Activated T-cell treated with anti-CD3 and anti-CD28 coated beads for 24 hours (primary cell): ENCODE measurements around the gene SSX4B.
"Not testable (repeated sequence)": the region's sequence is repeated elsewhere in the genome, so short reads cannot be mapped to it uniquely, and the experiment has no call there.

Source experiments
- DNase-seq: peaks from one replicate; pipeline ENCODE4 v3.0.0-alpha.2; 2020; ENCODE audit warnings: low read depth

SSX4B gene, protein sequence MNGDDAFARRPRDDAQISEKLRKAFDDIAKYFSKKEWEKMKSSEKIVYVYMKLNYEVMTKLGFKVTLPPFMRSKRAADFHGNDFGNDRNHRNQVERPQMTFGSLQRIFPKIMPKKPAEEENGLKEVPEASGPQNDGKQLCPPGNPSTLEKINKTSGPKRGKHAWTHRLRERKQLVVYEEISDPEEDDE

DNA sequence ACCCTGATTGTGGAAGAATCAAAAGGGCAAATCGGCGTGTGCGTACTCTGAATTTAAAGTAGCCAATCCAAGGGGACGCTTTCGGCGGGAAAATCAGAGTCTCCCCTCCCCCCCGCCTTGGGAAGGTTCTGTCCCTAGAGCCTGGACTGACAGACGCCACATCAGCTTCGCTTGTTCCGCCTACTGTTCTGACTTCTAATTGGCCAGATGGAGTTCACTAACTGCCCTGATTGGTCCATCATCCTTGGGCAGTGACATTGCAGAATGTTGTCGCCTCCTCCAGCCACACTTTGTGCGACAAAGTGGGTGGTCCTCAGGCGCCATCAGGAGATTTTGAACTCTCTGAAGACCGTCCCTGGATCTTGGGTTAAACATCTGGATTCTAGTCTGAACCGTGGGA lies at the start of gene SSX4B:
Gene SSX4B (minus strand): TSS at position 101 of the 400 bp plus-strand sequence. CDS start 588 bp downstream, outside the sequence.
- not testable (repeated sequence) for DNase-seq

DNA sequence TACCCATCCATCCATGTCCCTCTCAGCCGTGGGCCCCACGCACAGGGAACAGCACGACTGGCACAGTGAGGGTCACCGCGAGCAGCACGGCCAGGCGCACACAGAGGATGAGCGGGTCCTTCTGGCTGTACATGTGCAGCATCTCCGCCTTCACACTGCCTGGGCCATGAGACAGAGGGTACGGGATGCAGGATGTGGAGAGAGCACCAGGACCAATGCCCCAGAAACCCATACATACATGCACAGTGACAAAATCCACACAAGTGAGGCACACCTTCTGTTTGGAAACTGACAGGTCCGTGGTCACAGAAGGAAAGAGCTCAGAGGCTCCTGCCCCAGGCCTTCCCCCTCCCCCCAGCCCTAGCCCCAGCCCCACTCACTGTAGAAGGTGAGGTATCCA lies 48.8 kb upstream of the SSX4B start:
- no peak for DNase-seq

DNA sequence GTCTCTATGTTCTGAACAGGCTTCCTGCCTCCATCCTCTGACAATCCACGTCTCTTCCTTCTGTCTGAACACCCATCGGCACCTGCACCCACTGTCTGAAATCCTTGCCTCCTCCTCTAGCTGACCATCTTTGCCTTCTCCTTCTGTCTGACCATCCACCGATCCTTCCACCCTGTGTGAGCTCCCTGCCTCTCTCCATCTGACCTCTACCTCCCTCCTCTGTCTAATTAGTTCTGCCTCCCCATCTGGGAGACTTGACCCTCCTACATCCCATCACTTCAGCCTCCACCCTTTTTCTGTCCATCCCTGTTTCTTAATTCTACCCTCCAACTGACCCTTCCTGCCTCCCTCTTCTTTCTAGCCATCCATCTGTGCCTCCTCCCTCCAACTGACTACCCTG lies 48.3 kb upstream of the SSX4B start:
- no peak for DNase-seq

DNA sequence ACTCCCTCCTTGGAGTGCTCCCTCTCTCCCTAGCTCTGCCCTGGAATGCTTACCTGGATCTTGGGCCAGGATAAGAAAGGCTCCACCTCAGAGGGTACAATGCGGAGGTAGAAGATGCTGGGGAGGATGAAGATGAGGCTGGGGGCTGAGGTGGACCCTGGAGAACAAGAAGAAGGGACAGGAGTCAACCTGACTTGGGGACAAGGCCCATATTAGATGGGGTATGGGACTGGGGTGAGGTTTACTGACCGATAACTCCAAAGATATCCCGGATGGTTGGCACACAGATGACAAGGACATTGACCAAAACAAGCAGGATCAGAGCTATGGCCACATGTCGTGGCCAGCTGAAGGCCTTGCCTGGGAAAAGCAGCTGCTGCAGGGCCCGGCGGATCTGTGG lies 47.7 kb upstream of the SSX4B start:
- no peak for DNase-seq

DNA sequence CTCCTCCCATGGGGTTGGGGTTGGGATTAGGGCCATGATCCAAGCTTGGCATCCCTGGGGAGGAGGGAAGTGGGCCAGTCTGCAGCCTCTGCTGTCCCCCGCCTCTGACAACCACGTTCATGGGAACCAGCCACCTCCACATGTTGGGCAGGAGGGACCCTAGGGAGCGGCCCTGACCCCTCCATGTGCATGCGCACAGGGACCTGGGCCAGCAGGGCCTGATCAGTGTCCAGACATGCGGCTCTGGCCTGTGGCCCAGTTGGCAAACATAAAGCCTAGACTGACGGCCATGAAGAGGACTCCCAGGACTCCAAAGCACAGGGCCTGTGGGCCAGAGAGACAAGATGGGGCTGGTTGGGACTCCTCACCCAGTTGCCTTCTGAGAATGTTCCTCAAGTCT lies 47.0 kb upstream of the SSX4B start:
- no peak for DNase-seq

DNA sequence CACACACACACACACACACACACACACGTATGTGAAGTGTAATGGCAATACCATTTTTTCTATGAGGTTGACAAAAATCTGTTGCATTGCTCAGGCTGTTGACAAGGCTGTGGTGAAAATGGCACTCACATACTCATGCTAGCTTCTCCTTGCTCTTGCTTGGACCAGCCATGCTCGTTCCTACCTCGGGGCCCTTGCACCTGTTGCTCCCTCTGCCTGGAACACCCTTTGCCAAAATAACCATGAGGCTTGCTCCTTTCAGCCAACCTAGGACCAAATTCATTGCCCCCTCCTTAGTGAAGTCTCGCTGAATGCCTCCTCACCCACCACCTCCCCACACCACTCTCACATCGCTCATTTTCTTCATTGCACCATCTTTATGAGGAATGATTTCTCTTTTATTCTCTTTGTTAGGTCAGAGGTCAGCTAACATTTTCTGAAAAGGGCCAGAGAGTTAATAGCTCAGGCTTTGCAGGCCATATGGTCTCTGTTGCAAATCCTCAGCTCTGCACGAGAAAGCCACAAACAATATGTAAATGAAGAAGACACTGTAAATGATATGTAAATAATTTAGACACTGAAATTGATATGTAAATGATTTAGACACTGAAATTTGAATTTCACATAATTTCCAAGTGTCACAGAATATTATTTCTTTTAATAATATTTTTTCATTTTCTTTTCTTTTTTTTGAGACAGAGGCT lies 45.0 kb upstream of the SSX4B start:
- DNase-seq: no peak

DNA sequence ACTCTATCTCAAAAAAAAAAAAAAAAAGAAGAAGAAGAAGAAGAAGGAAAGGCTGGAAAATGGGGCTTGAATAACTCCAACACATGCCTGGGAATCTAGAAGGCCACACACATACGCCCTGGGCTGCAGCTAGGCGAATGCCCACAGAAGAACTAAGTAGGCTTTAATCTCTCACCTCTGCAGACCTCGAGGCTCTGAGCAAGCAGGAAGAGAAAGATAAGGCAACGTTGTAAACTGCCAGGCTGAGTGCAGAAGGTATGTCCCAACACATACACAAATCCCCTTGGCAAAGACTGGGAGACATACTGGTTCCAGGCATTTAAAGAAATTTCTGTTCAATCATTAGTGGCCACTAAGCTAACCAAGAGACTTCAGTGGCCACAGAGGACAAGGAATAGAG lies 39.9 kb upstream of the SSX4B start:
- DNase-seq: no peak

DNA sequence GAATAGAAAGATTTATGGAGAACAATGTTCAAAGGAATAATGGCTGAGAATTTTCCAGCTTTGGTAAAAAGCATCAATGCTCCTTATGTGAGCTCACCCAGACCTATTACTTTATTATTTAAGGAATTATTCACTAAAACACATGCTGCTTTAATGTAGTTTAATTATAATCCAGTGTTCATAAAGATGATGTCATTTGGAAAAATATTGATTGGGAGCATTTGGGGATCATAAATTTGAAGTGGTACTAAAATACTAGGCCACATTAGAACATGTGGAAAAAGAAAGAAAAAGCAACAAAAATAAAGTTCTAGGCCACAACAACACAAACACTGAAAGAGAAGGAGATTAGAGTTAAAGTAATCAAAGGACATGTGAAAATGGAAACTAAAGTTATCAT lies 38.3 kb upstream of the SSX4B start:
- DNase-seq: no peak

DNA sequence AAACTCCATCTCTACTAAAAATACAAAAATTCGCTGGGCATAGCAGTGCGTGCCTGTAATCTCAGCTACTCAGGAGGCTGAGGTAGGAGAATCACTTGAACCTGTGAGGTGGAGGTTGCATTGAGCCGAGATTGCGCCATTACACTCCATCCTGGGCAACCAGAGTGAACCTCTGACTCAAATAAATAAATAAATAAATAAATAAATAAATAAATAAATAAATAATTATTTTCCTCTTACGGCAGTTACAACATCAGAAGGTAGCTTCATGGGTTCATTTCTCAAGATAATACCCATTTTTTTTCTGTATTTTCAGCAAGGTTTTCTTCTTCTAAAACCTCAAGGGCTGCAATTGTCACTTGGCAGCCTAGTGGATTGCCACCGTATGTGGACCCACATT lies 35.4 kb upstream of the SSX4B start:
- not testable (repeated sequence) for DNase-seq

DNA sequence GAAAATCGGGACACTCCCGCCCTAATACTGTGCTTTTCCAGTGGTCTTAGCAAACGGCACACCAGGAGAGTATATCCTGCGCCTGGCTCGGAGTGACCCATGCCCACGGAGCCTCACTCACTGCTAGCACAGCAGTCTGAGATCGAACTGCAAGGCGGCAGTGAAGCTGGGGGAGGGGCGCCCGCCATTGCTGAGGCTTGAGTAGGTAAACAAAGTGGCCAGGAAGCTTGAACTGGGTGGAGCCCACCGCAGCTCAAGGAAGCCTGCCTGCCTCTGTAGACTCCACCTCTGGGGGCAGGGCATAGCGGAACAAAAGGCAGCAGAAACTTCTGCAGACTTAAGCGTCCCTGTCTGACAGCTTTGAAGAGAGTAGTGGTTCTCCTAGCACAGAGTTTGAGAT lies 22.0 kb upstream of the SSX4B start:
- not testable (repeated sequence) for DNase-seq

DNA sequence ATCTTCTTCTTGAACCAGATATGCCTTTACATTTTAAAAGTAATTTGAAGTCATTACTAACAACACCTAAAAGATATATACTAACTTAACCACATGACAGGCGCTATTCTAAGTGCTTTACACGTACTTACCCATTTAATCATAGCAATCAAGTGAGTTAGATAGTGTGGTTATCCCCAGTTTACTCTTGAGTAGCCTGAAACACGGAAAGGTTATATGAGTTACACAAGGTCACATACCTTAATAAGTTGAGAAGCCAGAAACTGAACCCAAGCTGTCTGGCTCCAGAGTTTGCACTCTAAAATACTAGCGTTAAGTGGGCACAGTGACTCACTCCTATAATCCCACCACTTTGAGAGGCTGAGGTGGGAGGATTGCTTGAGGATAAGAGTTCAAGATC lies 18.4 kb upstream of the SSX4B start:
- not testable (repeated sequence) for DNase-seq

DNA sequence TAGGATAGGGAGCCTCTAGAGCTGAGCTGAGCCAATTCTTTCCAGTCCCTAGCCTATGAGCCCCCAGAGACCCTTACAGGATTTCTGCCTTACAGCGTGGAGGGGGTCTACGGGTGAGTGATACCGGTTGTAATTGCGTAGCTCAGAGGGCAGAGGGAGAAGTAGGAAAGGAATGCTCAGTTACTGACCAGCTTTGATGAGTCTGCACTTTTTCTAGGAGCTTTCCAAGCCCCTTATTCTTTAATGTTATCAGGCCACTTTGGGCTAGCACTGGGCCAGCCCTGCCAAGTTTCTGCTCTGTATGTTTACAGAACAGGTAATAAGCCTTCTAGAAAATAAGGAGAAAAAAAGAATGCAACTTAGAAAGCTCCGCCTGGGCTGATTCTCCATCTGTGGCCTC lies 17.8 kb upstream of the SSX4B start:
- DNase-seq: not testable (repeated sequence)

DNA sequence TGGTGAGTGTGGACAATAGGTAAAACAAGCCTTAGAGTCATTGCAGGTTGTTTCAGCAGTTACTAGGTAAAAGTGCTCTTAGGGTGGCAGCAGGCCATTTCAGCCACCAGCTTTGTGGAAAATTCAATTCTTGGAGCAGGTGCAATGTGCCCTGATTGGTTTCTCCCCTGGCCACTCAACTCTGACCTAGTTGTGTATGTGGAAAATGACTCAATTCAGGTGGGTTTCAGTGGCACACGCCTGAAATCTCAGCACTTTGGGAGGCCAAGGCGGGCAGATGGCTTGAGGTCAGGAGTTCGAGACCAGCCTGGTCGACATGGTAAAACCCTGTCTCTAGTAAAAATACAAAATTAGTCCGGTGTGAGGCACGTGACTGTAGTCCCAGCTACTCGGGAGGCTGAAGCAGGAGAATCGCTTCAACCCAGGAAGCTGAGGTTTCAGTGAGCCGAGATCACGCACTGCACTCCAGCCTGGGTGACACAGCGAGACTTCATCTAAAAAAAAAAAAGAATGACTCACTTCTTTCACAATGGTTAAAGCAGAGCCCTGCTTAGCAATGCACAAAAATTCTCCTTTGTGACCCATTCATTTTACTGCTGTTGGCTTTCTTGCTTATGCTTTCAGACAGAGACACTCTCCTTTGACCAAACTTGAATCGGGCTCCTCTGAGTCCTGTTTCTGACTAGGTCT lies 15.4 kb upstream of the SSX4B start:
- not testable (repeated sequence) for DNase-seq

DNA sequence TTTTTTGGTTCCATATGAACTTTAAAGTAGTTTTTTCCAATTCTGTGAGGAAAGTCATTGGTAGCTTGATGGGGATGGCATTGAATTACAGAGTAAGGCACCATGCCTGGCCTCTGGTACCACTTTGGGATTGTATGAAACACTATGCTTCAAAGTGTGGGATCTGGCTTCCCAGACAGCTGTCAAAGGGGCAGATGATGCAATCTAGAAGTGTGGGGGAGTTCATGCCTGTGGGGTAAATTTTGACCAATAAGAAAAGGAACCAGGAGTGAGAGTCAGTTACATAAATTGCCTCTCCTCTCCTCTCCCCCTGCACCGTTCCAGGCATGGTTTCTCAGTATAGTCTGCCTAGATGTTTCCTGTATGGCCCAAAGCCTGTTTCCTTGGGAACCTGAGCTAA lies 13.9 kb downstream of the SSX4B start:
- not testable (repeated sequence) for DNase-seq

DNA sequence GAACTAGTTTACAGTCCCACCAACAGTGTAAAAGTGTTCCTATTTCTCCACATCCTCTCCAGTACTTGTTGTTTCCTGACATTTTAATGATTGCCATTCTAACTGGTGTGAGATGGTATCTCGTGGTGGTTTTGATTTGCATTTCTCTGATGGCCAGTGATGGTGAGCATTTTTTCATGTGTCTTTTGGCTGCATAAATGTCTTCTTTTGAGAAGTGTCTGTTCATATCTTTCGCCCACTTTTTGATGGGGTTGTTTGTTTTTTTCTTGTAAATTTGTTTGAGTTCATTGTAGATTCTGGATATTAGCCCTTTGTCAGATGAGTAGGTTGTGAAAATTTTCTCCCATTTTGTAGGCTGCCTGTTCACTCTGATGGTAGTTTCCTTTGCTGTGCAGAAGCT lies 14.8 kb downstream of the SSX4B start:
- not testable (repeated sequence) for DNase-seq

DNA sequence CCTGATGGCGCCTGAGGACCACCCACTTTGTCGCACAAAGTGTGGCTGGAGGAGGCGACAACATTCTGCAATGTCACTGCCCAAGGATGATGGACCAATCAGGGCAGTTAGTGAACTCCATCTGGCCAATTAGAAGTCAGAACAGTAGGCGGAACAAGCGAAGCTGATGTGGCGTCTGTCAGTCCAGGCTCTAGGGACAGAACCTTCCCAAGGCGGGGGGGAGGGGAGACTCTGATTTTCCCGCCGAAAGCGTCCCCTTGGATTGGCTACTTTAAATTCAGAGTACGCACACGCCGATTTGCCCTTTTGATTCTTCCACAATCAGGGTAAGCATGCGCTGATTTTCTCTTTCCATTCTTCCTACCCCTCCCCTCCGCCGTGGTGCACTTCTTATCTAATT lies 28.5 kb downstream of the SSX4B start, which contains the start of gene SSX4:
Gene SSX4 (plus strand): TSS at position 301 of the 400 bp plus-strand sequence. CDS start 515 bp downstream, outside the sequence.
- DNase-seq: not testable (repeated sequence)

DNA sequence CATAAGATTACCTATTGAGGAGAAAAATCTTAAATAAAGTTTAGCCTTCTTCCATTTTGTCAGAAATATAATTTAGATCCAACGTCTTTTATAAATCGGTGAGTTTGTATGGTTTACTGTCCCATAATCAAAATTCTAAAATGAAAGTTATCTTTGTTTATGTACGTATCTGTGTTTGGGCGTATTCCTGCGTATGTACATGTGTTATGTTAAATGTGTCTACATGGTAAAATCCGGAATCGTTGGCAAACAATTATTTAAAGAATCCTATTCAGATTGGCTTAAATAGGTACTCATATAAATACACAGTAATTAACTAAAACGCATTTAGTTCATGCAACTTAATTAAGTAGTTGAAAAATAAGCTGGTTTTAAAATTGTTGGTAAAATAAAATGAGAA lies 41.4 kb downstream of the SSX4B start:
- DNase-seq: not testable (repeated sequence)

DNA sequence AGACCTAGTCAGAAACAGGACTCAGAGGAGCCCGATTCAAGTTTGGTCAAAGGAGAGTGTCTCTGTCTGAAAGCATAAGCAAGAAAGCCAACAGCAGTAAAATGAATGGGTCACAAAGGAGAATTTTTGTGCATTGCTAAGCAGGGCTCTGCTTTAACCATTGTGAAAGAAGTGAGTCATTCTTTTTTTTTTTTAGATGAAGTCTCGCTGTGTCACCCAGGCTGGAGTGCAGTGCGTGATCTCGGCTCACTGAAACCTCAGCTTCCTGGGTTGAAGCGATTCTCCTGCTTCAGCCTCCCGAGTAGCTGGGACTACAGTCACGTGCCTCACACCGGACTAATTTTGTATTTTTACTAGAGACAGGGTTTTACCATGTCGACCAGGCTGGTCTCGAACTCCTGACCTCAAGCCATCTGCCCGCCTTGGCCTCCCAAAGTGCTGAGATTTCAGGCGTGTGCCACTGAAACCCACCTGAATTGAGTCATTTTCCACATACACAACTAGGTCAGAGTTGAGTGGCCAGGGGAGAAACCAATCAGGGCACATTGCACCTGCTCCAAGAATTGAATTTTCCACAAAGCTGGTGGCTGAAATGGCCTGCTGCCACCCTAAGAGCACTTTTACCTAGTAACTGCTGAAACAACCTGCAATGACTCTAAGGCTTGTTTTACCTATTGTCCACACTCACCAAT lies 43.9 kb downstream of the SSX4B start:
- not testable (repeated sequence) for DNase-seq

DNA sequence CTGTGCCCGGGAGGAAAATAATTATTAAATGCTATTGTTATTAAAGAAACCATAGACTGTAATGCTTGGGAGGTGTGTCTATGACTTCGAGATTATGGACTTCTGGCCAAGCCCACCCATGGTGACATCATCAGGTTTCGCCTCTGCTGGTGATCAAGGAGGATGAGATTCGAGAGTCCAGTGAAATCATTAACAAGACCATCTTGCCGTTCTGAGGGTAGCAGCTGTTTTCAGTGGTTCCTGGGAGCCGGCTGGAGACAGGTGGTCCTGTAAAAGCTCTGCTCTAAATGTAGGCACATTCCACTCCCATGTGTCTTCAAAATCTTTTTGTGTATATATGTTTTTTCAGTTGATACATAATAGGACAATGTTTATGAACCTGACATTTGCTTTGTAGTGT lies 52.5 kb downstream of the SSX4B start:
- DNase-seq: not testable (repeated sequence)

DNA sequence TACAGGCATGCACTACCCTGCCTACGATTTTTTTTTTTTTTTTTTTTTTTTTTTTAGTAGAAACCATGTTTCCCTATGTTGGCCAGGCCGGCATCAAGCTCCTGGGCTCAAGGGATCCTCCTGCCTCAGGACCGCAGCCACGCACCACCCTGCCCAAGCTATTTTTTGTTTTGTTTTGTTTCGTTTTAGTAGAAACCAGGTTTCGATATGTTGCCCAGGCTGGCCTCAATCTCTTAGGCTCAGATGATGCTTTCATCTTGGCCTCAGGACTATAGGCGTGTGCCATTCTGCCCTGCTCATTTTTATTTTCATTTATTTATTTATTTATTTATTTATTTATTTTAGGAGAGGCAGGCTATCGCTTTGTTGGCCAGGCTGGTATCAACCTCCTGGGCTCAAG lies 54.1 kb downstream of the SSX4B start:
- DNase-seq: no peak

DNA sequence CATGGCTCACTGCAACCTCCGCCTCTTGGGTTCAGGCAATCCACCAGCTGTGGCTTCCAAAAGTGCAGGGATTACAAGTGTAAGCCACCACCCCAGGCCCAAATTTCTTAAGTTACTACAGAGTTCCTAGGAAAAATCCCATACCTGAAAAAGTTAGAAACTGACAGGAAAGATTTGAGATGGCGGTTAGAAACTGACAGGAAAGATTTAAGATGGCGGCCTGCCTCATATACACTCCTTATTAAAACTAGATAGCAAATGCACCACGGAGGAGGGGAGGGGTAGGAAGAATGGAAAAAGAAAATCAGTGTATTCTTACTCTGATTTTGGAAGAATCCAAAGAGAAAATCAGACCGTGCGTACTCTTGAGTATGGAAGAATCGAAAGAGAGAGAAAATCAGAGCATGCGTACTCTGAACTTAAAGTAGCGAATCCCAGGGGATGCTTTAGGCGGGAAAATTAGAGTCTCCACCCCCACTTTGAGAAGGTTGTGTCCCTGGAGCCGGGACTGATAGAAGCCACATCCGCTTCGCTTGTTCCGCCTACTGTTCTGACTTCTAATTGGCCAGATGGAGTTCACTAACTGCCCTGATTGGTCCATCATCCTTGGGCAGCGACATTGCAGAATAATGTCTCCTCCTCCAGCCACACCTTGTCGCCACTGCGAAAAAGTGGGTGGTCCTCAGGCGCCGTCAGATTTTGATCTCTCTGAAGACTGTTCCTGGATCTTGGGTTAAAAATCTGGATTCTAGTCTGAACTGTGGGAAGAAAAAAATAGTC lies 55.3 kb downstream of the SSX4B start, which contains the start of gene SSX3:
Gene SSX3 (minus strand): TSS at position 389 of the 780 bp plus-strand sequence. CDS start 1,454 bp downstream, outside the sequence.
- DNase-seq: not testable (repeated sequence)
